Stimulated activated CD8-positive, alpha-beta memory T cell treated with anti-CD3 and anti-CD28 coated beads, Interleukin-4, amount 100 ng/mL, for 24 hours (primary cell): ENCODE measurements around the gene ITGAV.

ENCODE experiments used
- DNase-seq: peaks from one replicate; pipeline ENCODE4 v3.0.0-alpha.2; 2020; ENCODE audit warnings: low read depth

Gene ITGAV

GRCh38 chr2:186718122-186718521 lies 128.3 kb downstream of the ITGAV start:
- DNase-seq: no peak

GRCh38 chr2:186718903-186719302 lies 129.0 kb downstream of the ITGAV start:
- no peak for DNase-seq

- no peak for DNase-seq
Measured at GRCh38 chr2:186721956-186722355, 132.1 kb downstream of the ITGAV start.

- no peak for DNase-seq
Measured at GRCh38 chr2:186724736-186725135, 134.9 kb downstream of the ITGAV start.

GRCh38 chr2:186725783-186726182 lies 135.9 kb downstream of the ITGAV start:
- DNase-seq: no peak

- no peak for DNase-seq
Measured at GRCh38 chr2:186726938-186727337, 137.1 kb downstream of the ITGAV start.

GRCh38 chr2:186728631-186729030 lies 138.8 kb downstream of the ITGAV start:
- DNase-seq: no peak
